K562 (cell line): ENCODE results near the gene VRK1. TPM values are rescaled to one million over a fixed set of nuclear protein-coding genes. Genes with fewer than 3 reads are reported as not detected.

Experiments used
- ATAC-seq: fragments of 200-7000 bp; cut with Tn5 transposase; 3 replicates; pipeline ENCODE4 v1.9.1; 2020; ENCODE audit warnings: moderate library complexity
- BruUV-seq: library from RNA; stranded (reverse); fragments of 400-500 nt; replicated peaks from 2 replicates; lab custom pipeline; 2021; lab: Mats Ljungman, UMichigan
- CTCF ChIA-PET: fragments of 300-600 bp; formaldehyde crosslinking; extraction: SDS; loops from one replicate; lab custom pipeline; 2021; ENCODE audit warnings: low intra/inter-chr PET ratio; lab: Yijun Ruan, JAX
- POLR2A ChIA-PET: fragments of 300-600, 350-650 bp; sonication (Branson Sonifier 250); formaldehyde crosslinking; extraction: SDS; loops from one replicate; lab custom pipeline; 2021; ENCODE audit warnings: antibody characterized with exemption, inconsistent platforms; lab: Yijun Ruan, JAX
- DNase-seq, 4 experiments: peaks; one replicate each; pipeline versions ENCODE4 v3.0.0 to v3.0.0-alpha.2; 2011 to 2018; ENCODE audit warnings: low spot score in 3 of 4, mixed read lengths in 3 of 4; ENCODE audit errors: extremely low read depth in 1 of 4
- FAIRE-seq: peaks from 2 replicates; lab custom pipeline; 2011; peaks lifted over from hg19 to GRCh38; lab: Jason Lieb, UNC
- H2AFZ ChIP-seq: 2 replicates; pipeline ENCODE4 v1.6.0; 2011; ENCODE audit warnings: low read depth, low read length, control low read depth, inconsistent platforms
- H3K27ac ChIP-seq: fragments of 200-600 bp; 3 replicates; pipeline ENCODE4 v1.8.0; 2011; ENCODE audit warnings: low read depth, mild to moderate bottlenecking, control low read depth, inconsistent platforms, low read length, moderate library complexity, mixed read lengths; ENCODE audit errors: extremely low read depth
- H3K27me3 ChIP-seq, 2 experiments: fragments of 300-600 bp in 1 of 2; 2 replicates in 1 of 2; 3 replicates in 1 of 2; pipeline versions ENCODE4 v1.6.0 to v1.8.0; 2011; ENCODE audit warnings: inconsistent platforms in 2 of 2, low read length in 2 of 2, mild to moderate bottlenecking in 1 of 2, mixed read lengths in 1 of 2, moderate library complexity in 1 of 2; ENCODE audit not compliant: control insufficient read depth in 2 of 2, insufficient read depth in 2 of 2
- H3K36me3 ChIP-seq: fragments of 300-600 bp; 3 replicates; pipeline ENCODE4 v1.8.0; 2011; ENCODE audit warnings: mild to moderate bottlenecking, low read length, inconsistent platforms; ENCODE audit not compliant: control insufficient read depth, insufficient read depth
- H3K4me1 ChIP-seq, 2 experiments: fragments of 200-600 bp in 1 of 2; replicated peaks in 1 of 2; 2 replicates in 1 of 2; 3 replicates in 1 of 2; pipeline versions ENCODE4 v1.5.1 to v1.8.0; 2011; ENCODE audit warnings: inconsistent platforms in 2 of 2, low read length in 2 of 2, mild to moderate bottlenecking in 1 of 2, mixed read lengths in 1 of 2, moderate library complexity in 1 of 2; ENCODE audit not compliant: control insufficient read depth in 2 of 2, insufficient read depth in 2 of 2
- H3K4me2 ChIP-seq: 2 replicates; pipeline ENCODE4 v1.6.1; 2011; ENCODE audit warnings: low read length, control low read depth, inconsistent platforms, mixed read lengths; ENCODE audit not compliant: insufficient read depth
- H3K4me3 ChIP-seq: fragments of 200-600 bp; sonication (generic), shearing (Covaris generic); 2 replicates; pipeline ENCODE4 v1.5.1; 2016; ENCODE audit warnings: control low read depth, inconsistent platforms
- H3K79me2 ChIP-seq: fragments of 200-600 bp; 3 replicates; pipeline ENCODE4 v1.8.0; 2011; ENCODE audit warnings: low read length, inconsistent platforms; ENCODE audit not compliant: control insufficient read depth, insufficient read depth
- H3K9ac ChIP-seq, 2 experiments: 2 replicates each; pipeline versions ENCODE4 v1.6.0 to v1.6.1; 2011; ENCODE audit warnings: low read depth in 2 of 2, low read length in 2 of 2, control low read depth in 1 of 2, inconsistent platforms in 1 of 2, mild to moderate bottlenecking in 1 of 2, mixed read lengths in 1 of 2; ENCODE audit not compliant: insufficient read depth in 1 of 2
- H3K9me1 ChIP-seq: one replicate; pipeline ENCODE4 v1.6.0; 2011; ENCODE audit warnings: inconsistent platforms, mild to moderate bottlenecking, low read length, moderate library complexity; ENCODE audit not compliant: control insufficient read depth, insufficient read depth
- H3K9me3 ChIP-seq: replicated peaks from 2 replicates; pipeline ENCODE4 v1.5.1; 2011; ENCODE audit warnings: low read depth, low read length, inconsistent platforms; ENCODE audit not compliant: control insufficient read depth, insufficient read depth
- H4K20me1 ChIP-seq: replicated peaks from 2 replicates; pipeline ENCODE4 v1.6.1; 2011; ENCODE audit warnings: low read length, inconsistent platforms, mixed read lengths; ENCODE audit not compliant: control insufficient read depth, insufficient read depth
- CEBPB ChIP-seq: fragments of 450-650 bp; IDR thresholded peaks from 2 replicates; pipeline ENCODE4 v1.6.1; 2016; ENCODE audit warnings: missing genetic modification characterization, missing compliant biosample characterization
- PRMT5 ChIP-seq: sonication (generic); formaldehyde crosslinking; IDR thresholded peaks from 2 replicates; pipeline ENCODE4 v1.5.0; 2020; ENCODE audit warnings: missing genetic modification reagents
- USF1 ChIP-seq: sonication (generic); formaldehyde crosslinking; IDR thresholded peaks from 2 replicates; pipeline ENCODE4 v1.9.0; 2022; ENCODE audit warnings: mild to moderate bottlenecking, missing genetic modification reagents
- ZNF174 ChIP-seq: fragments of 250-450 bp; sonication (Bioruptor Pico); IDR thresholded peaks from 2 replicates; pipeline ENCODE4 v1.4.0; 2020; ENCODE audit warnings: mild to moderate bottlenecking
- WGBS: fragments of 100-300 bp; shearing (Covaris generic); methylation state at CpG from one replicate; pipeline ENCODE4 v1.1.6; 2016; ENCODE audit warnings: low coverage, mixed read lengths; ENCODE audit not compliant: insufficient coverage; ENCODE audit errors: missing lambda C conversion rate; 5-methylcytosine and 5-hydroxymethylcytosine counted together
- in situ Hi-C: fragments of 300-500 bp; cut with MboI; formaldehyde crosslinking; loops from 4 replicates; pipeline ENCODE4 v1.15.0; 2018; ENCODE audit warnings: inconsistent platforms, mixed read lengths
- intact Hi-C: fragments of 100-400 bp; cut with micrococcal nuclease; formaldehyde crosslinking; loops from 2 replicates; pipeline ENCODE4 v1.14.2; 2022
- polyA plus RNA-seq, 8 experiments: library from polyadenylated mRNA; depleted of rRNA in 4 of 8; stranded (reverse) in 5 of 8; unstranded in 3 of 8; fragments of >200 nt; fragmentation: Nextera tagmentation in 2 of 8; fragmentation: Illumina TruSeq in 1 of 8; extraction: Ambion mirVana in 2 of 8; extraction: Trizol in 1 of 8; gene quantifications; 2 replicates each; pipeline versions ENCODE4 v1.2.1 to v1.2.3, GENCODE V29; 2011 to 2014; ENCODE audit warnings: inconsistent platforms in 1 of 8, missing spikeins in 1 of 8
- total RNA-seq, 7 experiments: library from RNA; depleted of rRNA in 6 of 7; stranded (reverse); fragments of >200 nt in 6 of 7; fragmentation: Illumina TruSeq in 2 of 7; extraction: Trizol in 2 of 7; gene quantifications; 2 replicates each; pipeline versions ENCODE4 v1.2.1 to v1.2.3, GENCODE V29; 2011 to 2021; ENCODE audit warnings: low replicate concordance in 1 of 7
- TF ChIP-seq, protein P1 (sequence below): sonication (generic); formaldehyde crosslinking; IDR thresholded peaks from 2 replicates; pipeline ENCODE4 v1.8.0; 2022; ENCODE audit warnings: mild to moderate bottlenecking, missing genetic modification reagents

VRK1 gene
- total and polyA plus RNA-seq, 9 of the 15 experiments (the other 6 are each of a cell fraction or from before 2014, with no cell fraction given), result 83.6 to 177 (median 116) TPM

DNA sequence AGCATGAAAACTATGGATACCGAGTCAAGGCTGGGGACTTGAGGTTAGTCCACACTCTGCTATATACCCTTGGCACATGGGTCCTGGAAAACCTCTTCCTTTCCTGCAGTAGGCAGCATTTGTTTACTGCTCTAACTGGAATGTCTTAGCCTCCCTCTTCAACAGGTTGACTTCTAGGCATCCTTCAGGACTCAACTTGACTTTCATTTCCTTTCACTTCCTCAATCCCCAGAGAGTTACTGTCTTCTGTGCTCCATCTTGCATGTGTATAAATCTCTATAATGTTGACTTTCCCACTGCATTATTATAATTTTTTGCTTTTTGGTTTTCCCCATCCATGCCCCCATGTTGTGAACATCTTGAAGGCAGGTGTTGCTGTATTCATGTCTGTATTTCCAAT, 107.9 kb downstream of the VRK1 start:
- no peaks in the 10 kb centered on the region for H3K4me1 ChIP-seq
- H3K79me2 ChIP-seq, result no peaks in the 10 kb centered on the region
- in situ Hi-C loops (no loop called here), intact Hi-C loops (no loop called here)
- DNase-seq (no peak), ATAC-seq (no peak), FAIRE-seq (no peak)
- no peak overlapping the region for H3K4me3 ChIP-seq
- BruUV-seq, result no TSS peak
- ChIA-PET POLR2A (interaction anchor here (1.0 to 2.0 kb wide), 3 partner anchors 9 to 16 kb away, joined by 4 to 5 read pairs (median 4); no protein-coding TSS in a partner anchor), CTCF (no interaction called here)
- H3K36me3 ChIP-seq, result peaks cover 4% of the 10 kb centered on the region; the same call in 1 of the 3 replicates
- H3K4me2 ChIP-seq, result no peak overlapping the region
- no peak overlapping the region for H3K9ac ChIP-seq
- no peaks in the 10 kb centered on the region for H3K27me3 ChIP-seq
- no peak overlapping the region for H2AFZ ChIP-seq
- 42% methylated on average over 1 of the region's 1 CpG for WGBS
- peaks cover 9% of the 10 kb centered on the region for H3K9me3 ChIP-seq
- no peak for TF ChIP-seq PRMT5 (CRISPR knock-in tag)
- TF ChIP-seq, protein P1, sequence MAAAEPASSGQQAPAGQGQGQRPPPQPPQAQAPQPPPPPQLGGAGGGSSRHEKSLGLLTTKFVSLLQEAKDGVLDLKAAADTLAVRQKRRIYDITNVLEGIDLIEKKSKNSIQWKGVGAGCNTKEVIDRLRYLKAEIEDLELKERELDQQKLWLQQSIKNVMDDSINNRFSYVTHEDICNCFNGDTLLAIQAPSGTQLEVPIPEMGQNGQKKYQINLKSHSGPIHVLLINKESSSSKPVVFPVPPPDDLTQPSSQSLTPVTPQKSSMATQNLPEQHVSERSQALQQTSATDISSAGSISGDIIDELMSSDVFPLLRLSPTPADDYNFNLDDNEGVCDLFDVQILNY (CRISPR knock-in tag), result no peak
- no peak overlapping the region for H3K27ac ChIP-seq
- H4K20me1 ChIP-seq, result no peaks in the 10 kb centered on the region
- no peaks in the 10 kb centered on the region for H3K9me1 ChIP-seq

DNA sequence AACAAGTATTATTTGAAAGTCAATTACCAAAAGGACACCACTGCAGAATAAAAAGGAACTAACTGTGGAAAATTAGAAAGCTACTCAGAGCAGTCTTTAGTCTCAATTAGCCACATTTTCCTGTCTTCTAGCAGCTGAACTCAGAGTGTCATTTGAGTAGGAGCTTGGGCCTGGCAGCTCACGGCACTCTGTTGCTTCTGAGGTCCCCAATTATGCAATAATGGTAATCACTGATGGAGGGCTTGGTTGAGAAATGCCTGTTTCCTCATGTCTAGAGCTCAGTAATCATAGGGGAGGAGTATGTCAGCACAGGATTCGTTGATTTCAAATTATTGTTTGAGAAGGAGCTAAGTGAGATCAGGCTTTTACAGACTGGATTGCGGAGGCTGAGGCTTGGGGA, 108.6 kb downstream of the VRK1 start:
- no peak overlapping the region for H3K4me2 ChIP-seq
- CTCF ChIA-PET, result no interaction called here
- WGBS, result 61% methylated on average over 3 of the region's 3 CpGs
- H4K20me1 ChIP-seq, result no peaks in the 10 kb centered on the region
- in situ Hi-C loops, result no loop called here
- H3K36me3 ChIP-seq, result peaks cover 4% of the 10 kb centered on the region; the same call in 1 of the 3 replicates
- TF ChIP-seq CEBPB (tag), result peak; percentile 51
- TF ChIP-seq ZNF174 (CRISPR knock-in tag), result no peak
- no peak for TF ChIP-seq USF1 (CRISPR knock-in tag)
- H3K9me3 ChIP-seq, result peaks cover 9% of the 10 kb centered on the region
- no peaks in the 10 kb centered on the region for H3K4me1 ChIP-seq
- H2AFZ ChIP-seq, result no peak overlapping the region
- H3K27ac ChIP-seq, result no peak overlapping the region
- no peaks in the 10 kb centered on the region for H3K79me2 ChIP-seq
- POLR2A ChIA-PET, result interaction anchor here (1.0 to 1.4 kb wide), 2 partner anchors 12 to 17 kb away, joined by 4 to 5 read pairs; no protein-coding TSS in a partner anchor
- no peak overlapping the region for H3K9ac ChIP-seq
- ATAC-seq (no peak), FAIRE-seq (no peak), DNase-seq (no peak)
- BruUV-seq, result no TSS peak
- intact Hi-C loops, result no loop called here
- no peaks in the 10 kb centered on the region for H3K9me1 ChIP-seq
- H3K4me3 ChIP-seq, result no peak overlapping the region
- H3K27me3 ChIP-seq, result no peaks in the 10 kb centered on the region
